Neuronal stem cell (in vitro differentiated cells): ENCODE data around the gene MYO1H.

Source experiments
- DNase-seq: peaks from one replicate; pipeline ENCODE4 v3.0.0-alpha.2; 2013; ENCODE audit warnings: low spot score
- H2AFZ ChIP-seq: one replicate; pipeline ENCODE4 v1.6.1; 2013; ENCODE audit warnings: mild to moderate bottlenecking, low read length, inconsistent platforms
- H2AK5ac ChIP-seq: 2 replicates; pipeline ENCODE4 v1.6.1; 2013; ENCODE audit warnings: low read depth, mild to moderate bottlenecking, inconsistent platforms, low read length, moderate library complexity, mixed read lengths
- H2BK120ac ChIP-seq: 2 replicates; pipeline ENCODE4 v1.6.1; 2013; ENCODE audit warnings: low read depth, mild to moderate bottlenecking, inconsistent platforms, low read length, moderate library complexity, mixed read lengths
- H2BK12ac ChIP-seq: one replicate; pipeline ENCODE4 v1.6.1; 2013; ENCODE audit warnings: low read length, inconsistent platforms
- H2BK15ac ChIP-seq: 2 replicates; pipeline ENCODE4 v1.6.1; 2013; ENCODE audit warnings: mild to moderate bottlenecking, low read length, inconsistent platforms, mixed read lengths
- H2BK5ac ChIP-seq: one replicate; pipeline ENCODE4 v1.6.1; 2013; ENCODE audit warnings: inconsistent platforms, mild to moderate bottlenecking, low read length, moderate library complexity
- H3K14ac ChIP-seq: one replicate; pipeline ENCODE4 v1.6.1; 2013; ENCODE audit warnings: low read length, inconsistent platforms
- H3K18ac ChIP-seq: 2 replicates; pipeline ENCODE4 v1.6.1; 2013; ENCODE audit warnings: low read length, inconsistent platforms
- H3K23ac ChIP-seq: 2 replicates; pipeline ENCODE4 v1.6.1; 2013; ENCODE audit warnings: low read depth, mild to moderate bottlenecking, mixed read lengths, low read length, inconsistent platforms; ENCODE audit not compliant: poor library complexity
- H3K27ac ChIP-seq: replicated peaks from 3 replicates; pipeline ENCODE4 v1.5.1; 2013; ENCODE audit warnings: low read length, inconsistent platforms
- H3K27me3 ChIP-seq, 3 experiments: 2 replicates each; pipeline ENCODE4 v1.6.1; 2013; ENCODE audit warnings: low read length in 3 of 3, mild to moderate bottlenecking in 2 of 3, inconsistent platforms in 1 of 3, low read depth in 1 of 3, mixed read lengths in 1 of 3, moderate library complexity in 1 of 3; ENCODE audit not compliant: control insufficient read depth in 3 of 3, insufficient read depth in 3 of 3
- H3K36me3 ChIP-seq, 2 donors: replicated peaks in 1 of 2; 2 replicates each; pipeline ENCODE4 v1.6.1; 2013; ENCODE audit warnings: low read length in 2 of 2; ENCODE audit not compliant: control insufficient read depth in 2 of 2, insufficient read depth in 2 of 2
- H3K4ac ChIP-seq: 2 replicates; pipeline ENCODE4 v1.6.1; 2013; ENCODE audit warnings: inconsistent platforms, mild to moderate bottlenecking, low read length, moderate library complexity
- H3K4me1 ChIP-seq, 2 donors: 1 replicate in 1 of 2; 2 replicates in 1 of 2; pipeline ENCODE4 v1.6.1; 2013; ENCODE audit warnings: low read length in 2 of 2, low read depth in 1 of 2; ENCODE audit not compliant: control insufficient read depth in 2 of 2, insufficient read depth in 1 of 2
- H3K4me2 ChIP-seq: one replicate; pipeline ENCODE4 v1.6.1; 2013; ENCODE audit warnings: mild to moderate bottlenecking, low read length, inconsistent platforms; ENCODE audit not compliant: insufficient read depth, poor library complexity, severe bottlenecking
- H3K4me3 ChIP-seq, 2 donors: 2 replicates each; pipeline ENCODE4 v1.5.1; 2013; ENCODE audit warnings: low read length in 2 of 2, mild to moderate bottlenecking in 2 of 2, inconsistent platforms in 1 of 2, moderate library complexity in 1 of 2
- H3K79me1 ChIP-seq: one replicate; pipeline ENCODE4 v1.6.1; 2013; ENCODE audit warnings: low read depth, mild to moderate bottlenecking, inconsistent platforms, low read length, moderate library complexity
- H3K9ac ChIP-seq: one replicate; pipeline ENCODE4 v1.6.1; 2013; ENCODE audit warnings: mild to moderate bottlenecking, low read depth, low read length, inconsistent platforms; ENCODE audit not compliant: poor library complexity
- H3K9me3 ChIP-seq, 2 donors: replicated peaks in 1 of 2; 2 replicates each; pipeline versions ENCODE3 to v1.6.1; 2013; ENCODE audit warnings: low read length in 2 of 2, mild to moderate bottlenecking in 2 of 2, inconsistent platforms in 1 of 2, low read depth in 1 of 2, mixed read lengths in 1 of 2, moderate library complexity in 1 of 2; ENCODE audit not compliant: control insufficient read depth in 2 of 2, insufficient read depth in 1 of 2
- H4K8ac ChIP-seq: one replicate; pipeline ENCODE4 v1.6.1; 2013; ENCODE audit warnings: low read depth, mild to moderate bottlenecking, inconsistent platforms, low read length, moderate library complexity
- H4K91ac ChIP-seq: one replicate; pipeline ENCODE4 v1.6.1; 2013; ENCODE audit warnings: low read length, low read depth, mild to moderate bottlenecking, inconsistent platforms; ENCODE audit not compliant: poor library complexity
- WGBS, 2 donors: extraction: QIAGEN DNeasy Blood & Tissue Kit; methylation state at CpG; one replicate each; pipeline ENCODE4 v1.1.7; 2013; ENCODE audit warnings: missing lambda C conversion rate in 2 of 2, mixed read lengths in 1 of 2; ENCODE audit not compliant: insufficient read length in 2 of 2, insufficient replicate concordance in 1 of 2; ENCODE audit errors: extremely low coverage in 2 of 2; 5-methylcytosine and 5-hydroxymethylcytosine counted together

MYO1H gene

DNA sequence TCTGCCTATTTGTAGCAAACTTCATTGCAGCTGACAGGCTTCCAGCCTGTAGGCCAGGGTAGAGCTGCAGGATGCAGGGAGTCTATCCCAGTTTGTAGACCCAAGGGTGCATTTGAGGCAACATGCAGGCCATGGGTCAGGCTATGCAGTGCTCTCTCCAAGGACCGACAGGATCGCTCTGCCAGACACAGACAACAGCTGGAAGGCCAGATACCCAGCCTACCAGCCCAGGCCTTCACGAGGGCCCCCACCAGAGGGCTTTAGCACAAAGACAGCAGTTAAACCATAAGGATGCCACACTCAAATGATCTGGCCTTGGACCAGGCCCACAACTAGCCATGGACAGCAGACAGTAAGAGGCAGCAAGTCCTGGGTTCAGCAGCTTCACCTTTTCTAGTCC is 119.1 kb downstream of the MYO1H start:
- Histone ChIP-seq H3K27ac (no peak overlapping the region), H3K4me1 (peaks cover 15 to 43% of the 10 kb centered on the region in 2 donors)
- DNase-seq, result no peak

DNA sequence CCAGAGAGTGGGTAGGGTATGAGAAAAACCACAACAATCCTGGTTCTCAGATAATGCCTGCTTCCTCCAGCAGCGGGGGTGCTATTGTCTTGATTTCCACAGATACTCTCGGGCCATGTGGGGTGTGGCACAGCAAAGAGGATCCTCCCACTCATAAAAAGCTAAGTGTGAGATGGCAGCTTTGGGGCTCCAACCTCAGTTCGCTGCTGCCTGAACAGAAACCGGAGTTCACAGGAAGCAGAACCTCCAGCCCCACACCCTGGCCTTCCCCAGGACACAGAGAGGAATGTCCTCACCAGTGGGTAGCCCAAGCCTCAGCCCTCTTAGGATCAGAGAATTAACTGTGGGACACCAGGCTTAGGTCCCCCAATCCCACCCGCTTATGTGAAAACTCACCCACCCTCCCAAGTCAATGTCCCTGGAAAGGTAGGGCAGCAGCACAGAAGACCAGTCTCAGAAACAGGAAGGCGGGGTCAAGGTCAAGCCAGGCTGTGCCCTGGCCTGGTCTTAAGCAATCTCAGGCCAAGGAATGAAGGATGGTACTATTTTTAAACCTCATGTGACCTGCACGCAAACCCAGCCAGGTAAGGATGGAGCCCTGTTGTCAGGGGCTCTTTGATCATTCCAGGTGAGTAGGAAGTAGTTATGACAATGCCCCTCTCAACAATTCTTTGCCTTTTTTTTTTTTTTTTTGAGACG is 120.4 kb downstream of the MYO1H start:
- H3K23ac ChIP-seq, result no peak overlapping the region
- H3K4me2 ChIP-seq, result no peak overlapping the region
- H3K9ac ChIP-seq, result no peak overlapping the region
- no peak overlapping the region for H2AFZ ChIP-seq
- no peak overlapping the region for H4K8ac ChIP-seq
- no peak overlapping the region for H3K4me3 ChIP-seq
- peaks cover 14 to 84% of the 10 kb centered on the region in 2 donors for H3K36me3 ChIP-seq
- H2AK5ac ChIP-seq, result no peak overlapping the region
- no peak overlapping the region for H3K18ac ChIP-seq
- no CpG with 5 or more reads among the region's 8 CpGs for WGBS, 2 donors
- no peak for DNase-seq
- no peak overlapping the region for H2BK12ac ChIP-seq
- no peak overlapping the region for H2BK5ac ChIP-seq
- H3K27ac ChIP-seq, result no peak overlapping the region
- no peak overlapping the region for H2BK15ac ChIP-seq
- peaks cover 11 to 32% of the 10 kb centered on the region in 2 donors for H3K4me1 ChIP-seq
- peaks cover 8% of the 10 kb centered on the region for H3K79me1 ChIP-seq
- H2BK120ac ChIP-seq, result no peak overlapping the region
- peaks cover 0 to 4% of the 10 kb centered on the region in 2 donors for H3K9me3 ChIP-seq
- no peak overlapping the region for H3K14ac ChIP-seq
- H3K27me3 ChIP-seq, result no peaks in the 10 kb centered on the region
- no peak overlapping the region for H4K91ac ChIP-seq
- no peak overlapping the region for H3K4ac ChIP-seq

More for the DNA sequence above, 119.1 kb downstream of the MYO1H start:
- Histone ChIP-seq H4K8ac (no peak overlapping the region), H4K91ac (no peak overlapping the region), H3K23ac (no peak overlapping the region), H2BK120ac (no peak overlapping the region), H3K14ac (no peak overlapping the region), H2AFZ (no peak overlapping the region), H3K4me2 (no peak overlapping the region), H3K9ac (no peak overlapping the region), H3K79me1 (peaks cover 9% of the 10 kb centered on the region), H2BK15ac (no peak overlapping the region), H3K18ac (no peak overlapping the region), H3K4me3 (no peak overlapping the region), H3K36me3 (peaks cover 14 to 72% of the 10 kb centered on the region in 2 donors), H3K27me3 (no peaks in the 10 kb centered on the region), H3K9me3 (peaks cover 0 to 4% of the 10 kb centered on the region in 2 donors), H2BK5ac (no peak overlapping the region), H2AK5ac (no peak overlapping the region), H2BK12ac (no peak overlapping the region), H3K4ac (no peak overlapping the region)
- no CpG with 5 or more reads among the region's 3 CpGs for WGBS, 2 donors

DNA sequence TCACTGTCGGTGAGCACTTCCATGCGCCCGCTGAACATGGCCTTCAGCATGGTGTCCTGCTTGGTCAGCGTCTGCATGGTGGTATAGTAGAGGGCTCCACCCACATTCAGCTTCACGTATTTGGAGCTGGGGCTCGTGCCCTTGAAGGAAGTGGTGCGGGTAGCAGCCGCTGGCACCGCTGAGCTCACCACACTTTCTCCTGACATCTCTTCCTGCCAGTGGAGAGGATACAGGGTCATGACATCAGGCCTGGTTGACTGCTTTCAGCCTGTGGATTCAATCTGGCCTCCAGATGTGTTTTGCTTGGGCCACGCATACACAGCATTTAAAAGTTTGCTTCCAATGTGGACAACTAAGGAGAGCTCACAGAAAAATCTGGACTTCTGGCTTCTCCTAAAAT is 121.8 kb downstream of the MYO1H start:
- no peak overlapping the region for H2BK5ac ChIP-seq
- H2AK5ac ChIP-seq, result no peak overlapping the region
- peaks cover 14 to 96% of the 10 kb centered on the region in 2 donors for H3K36me3 ChIP-seq
- no peak overlapping the region for H3K18ac ChIP-seq
- H3K27me3 ChIP-seq, result no peaks in the 10 kb centered on the region
- no peak for DNase-seq
- H4K8ac ChIP-seq, result no peak overlapping the region
- no peak overlapping the region for H3K4ac ChIP-seq
- no peak overlapping the region for H2AFZ ChIP-seq
- no CpG with 5 or more reads among the region's 10 CpGs for WGBS, 2 donors
- no peak overlapping the region for H2BK15ac ChIP-seq
- no peak overlapping the region for H3K4me2 ChIP-seq
- no peak overlapping the region for H3K23ac ChIP-seq
- H3K9ac ChIP-seq, result no peak overlapping the region
- H3K4me1 ChIP-seq, result peaks cover 0 to 18% of the 10 kb centered on the region in 2 donors
- peaks cover 0 to 4% of the 10 kb centered on the region in 2 donors for H3K9me3 ChIP-seq
- H3K79me1 ChIP-seq, result peaks cover 8% of the 10 kb centered on the region
- no peak overlapping the region for H2BK12ac ChIP-seq
- H3K4me3 ChIP-seq, result peak overlapping the region in 1 of 2 donors; percentile 15
- no peak overlapping the region for H3K27ac ChIP-seq
- no peak overlapping the region for H2BK120ac ChIP-seq
- H4K91ac ChIP-seq, result no peak overlapping the region
- H3K14ac ChIP-seq, result no peak overlapping the region

DNA sequence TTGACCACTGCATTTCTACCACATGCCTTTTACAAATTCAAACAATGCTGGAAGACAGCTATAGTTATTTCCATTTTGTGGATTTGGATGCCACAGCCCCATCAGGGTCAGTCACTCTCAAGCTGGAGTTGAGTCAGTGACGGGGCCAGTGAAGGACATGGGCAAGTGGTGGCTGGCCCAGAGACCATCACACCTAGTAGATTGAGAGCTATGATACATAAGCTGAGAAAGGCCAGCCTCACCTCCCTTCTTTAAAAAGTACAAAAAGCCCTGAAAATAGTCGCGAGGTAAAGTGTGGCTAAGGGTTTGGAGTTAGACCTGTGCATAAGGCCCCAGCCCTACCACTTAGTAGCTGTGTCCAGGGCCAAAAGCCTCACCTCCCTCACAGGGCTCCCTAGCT is 125.3 kb downstream of the MYO1H start:
- H3K23ac ChIP-seq, result no peak overlapping the region
- DNase-seq, result no peak

More for the DNA sequence above, 125.3 kb downstream of the MYO1H start:
- Histone ChIP-seq H3K36me3 (peaks cover 8 to 70% of the 10 kb centered on the region in 2 donors), H3K4me2 (no peak overlapping the region), H2AFZ (no peak overlapping the region), H3K27me3 (no peaks in the 10 kb centered on the region), H4K8ac (no peak overlapping the region), H3K79me1 (peaks cover 10% of the 10 kb centered on the region), H2BK120ac (no peak overlapping the region), H3K9me3 (peaks cover 0 to 4% of the 10 kb centered on the region in 2 donors), H3K18ac (no peak overlapping the region), H2BK12ac (no peak overlapping the region), H2AK5ac (no peak overlapping the region), H3K9ac (no peak overlapping the region), H4K91ac (no peak overlapping the region), H3K14ac (no peak overlapping the region), H3K27ac (no peak overlapping the region), H2BK15ac (no peak overlapping the region), H2BK5ac (no peak overlapping the region), H3K4me1 (peaks cover 7 to 8% of the 10 kb centered on the region in 2 donors), H3K4ac (no peak overlapping the region), H3K4me3 (no peak overlapping the region)
- WGBS, 2 donors, result no CpG with 5 or more reads among the region's 3 CpGs
